ENCODE results near the gene TCF4. TPM values are rescaled to one million over a fixed set of nuclear protein-coding genes. Genes with fewer than 3 reads are reported as not detected.
A peak's percentile ranks its signal among the peaks of the same experiment; 100 is the strongest.

The TCF4 gene
- total and polyA plus RNA-seq, 2 experiments from 2014 or later, result 77.7 to 89.2 TPM

- no peaks in the 10 kb centered on the region for H3F3A ChIP-seq (replicated peaks; ENCODE audit: low read depth)
- peaks cover 3% of the 10 kb centered on the region for H3K27me3 Mint-ChIP-seq (ENCODE audit: insufficient read depth, low read depth, poor library complexity)
- H3K4me1 Mint-ChIP-seq, result peaks cover 52% of the 10 kb centered on the region
- 0 out of 2 replicates have a peak, but pooled peaks cover 5% of the 10 kb centered on the region for H4K20me1 ChIP-seq (replicated peaks; ENCODE audit: insufficient read depth)
- 0 out of 2 replicates have a peak overlapping the region, but pooled peaks have one; percentile 50 for H3K27ac ChIP-seq (ENCODE audit: low read depth)
- H3K4me2 ChIP-seq, result peak overlapping the region; percentile 81
- peak overlapping the region; percentile 81 for H3K4me3 Mint-ChIP-seq
- H3K36me3 ChIP-seq (ENCODE audit: insufficient read depth), result no peaks in the 10 kb centered on the region
- H3K79me2 ChIP-seq (replicated peaks; ENCODE audit: insufficient read depth), result peaks cover 26% of the 10 kb centered on the region
- H3K9me2 ChIP-seq (ENCODE audit: insufficient read depth), result no peaks in the 10 kb centered on the region
- no peak overlapping the region for H2AFZ ChIP-seq
- H3K36me3 Mint-ChIP-seq (ENCODE audit: low read depth), result no peaks in the 10 kb centered on the region
- TF ChIP-seq ZNF114 (CRISPR knock-in tag; IDR thresholded peaks at IDR 0.05), result no peak
- no peak for TF ChIP-seq EZH2 (IDR thresholded peaks at IDR 0.05; ENCODE audit: low read depth, unreplicated experiment)
- TF ChIP-seq, protein P1, sequence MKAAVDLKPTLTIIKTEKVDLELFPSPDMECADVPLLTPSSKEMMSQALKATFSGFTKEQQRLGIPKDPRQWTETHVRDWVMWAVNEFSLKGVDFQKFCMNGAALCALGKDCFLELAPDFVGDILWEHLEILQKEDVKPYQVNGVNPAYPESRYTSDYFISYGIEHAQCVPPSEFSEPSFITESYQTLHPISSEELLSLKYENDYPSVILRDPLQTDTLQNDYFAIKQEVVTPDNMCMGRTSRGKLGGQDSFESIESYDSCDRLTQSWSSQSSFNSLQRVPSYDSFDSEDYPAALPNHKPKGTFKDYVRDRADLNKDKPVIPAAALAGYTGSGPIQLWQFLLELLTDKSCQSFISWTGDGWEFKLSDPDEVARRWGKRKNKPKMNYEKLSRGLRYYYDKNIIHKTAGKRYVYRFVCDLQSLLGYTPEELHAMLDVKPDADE (IDR thresholded peaks at IDR 0.05), result no peak
- no peak for TF ChIP-seq JUNB (IDR thresholded peaks at IDR 0.05; ENCODE audit: unreplicated experiment)
- no peak overlapping the region for H3K27ac Mint-ChIP-seq
- H3K9me3 Mint-ChIP-seq, result no peaks in the 10 kb centered on the region
- no peak; the same call in 2 of the 3 replicates for ATAC-seq
- peaks cover 44% of the 10 kb centered on the region for H3K4me1 ChIP-seq (ENCODE audit: insufficient read depth)
- H3K4me3 ChIP-seq, result peak overlapping the region; percentile 55
- H3K27me3 ChIP-seq (ENCODE audit: insufficient read depth), result no peaks in the 10 kb centered on the region
- DNase-seq (ENCODE audit: low spot score), result peak; percentile 32
These were observed 264.7 kb downstream of the TCF4 start for GRCh38 chr18:55323051-55323994.

- Histone ChIP-seq H4K20me1 (replicated peaks; ENCODE audit: insufficient read depth) (0 out of 2 replicates have a peak, but pooled peaks cover 5% of the 10 kb centered on the region), H3K4me2 (peak overlapping the region; percentile 81), H3K27me3 (ENCODE audit: insufficient read depth) (no peaks in the 10 kb centered on the region), H3K79me2 (replicated peaks; ENCODE audit: insufficient read depth) (peaks cover 37% of the 10 kb centered on the region), H3K4me1 (ENCODE audit: insufficient read depth) (peaks cover 50% of the 10 kb centered on the region), H3F3A (replicated peaks; ENCODE audit: low read depth) (no peaks in the 10 kb centered on the region), H3K4me3 (peak overlapping the region; percentile 55), H2AFZ (no peak overlapping the region), H3K27ac (ENCODE audit: low read depth) (peak overlapping the region; percentile 50; the same call in 1 of the 2 replicates), H3K36me3 (ENCODE audit: insufficient read depth) (no peaks in the 10 kb centered on the region), H3K9me2 (ENCODE audit: insufficient read depth) (no peaks in the 10 kb centered on the region)
- H3K36me3 Mint-ChIP-seq (ENCODE audit: low read depth), result no peaks in the 10 kb centered on the region
- TF ChIP-seq POLR2AphosphoS5 (IDR thresholded peaks at IDR 0.05; ENCODE audit: low read depth) (0 out of 2 replicates have a peak, but pooled peaks have one; percentile 20), JUNB (IDR thresholded peaks at IDR 0.05; ENCODE audit: unreplicated experiment) (no peak)
- TF ChIP-seq, protein P2, sequence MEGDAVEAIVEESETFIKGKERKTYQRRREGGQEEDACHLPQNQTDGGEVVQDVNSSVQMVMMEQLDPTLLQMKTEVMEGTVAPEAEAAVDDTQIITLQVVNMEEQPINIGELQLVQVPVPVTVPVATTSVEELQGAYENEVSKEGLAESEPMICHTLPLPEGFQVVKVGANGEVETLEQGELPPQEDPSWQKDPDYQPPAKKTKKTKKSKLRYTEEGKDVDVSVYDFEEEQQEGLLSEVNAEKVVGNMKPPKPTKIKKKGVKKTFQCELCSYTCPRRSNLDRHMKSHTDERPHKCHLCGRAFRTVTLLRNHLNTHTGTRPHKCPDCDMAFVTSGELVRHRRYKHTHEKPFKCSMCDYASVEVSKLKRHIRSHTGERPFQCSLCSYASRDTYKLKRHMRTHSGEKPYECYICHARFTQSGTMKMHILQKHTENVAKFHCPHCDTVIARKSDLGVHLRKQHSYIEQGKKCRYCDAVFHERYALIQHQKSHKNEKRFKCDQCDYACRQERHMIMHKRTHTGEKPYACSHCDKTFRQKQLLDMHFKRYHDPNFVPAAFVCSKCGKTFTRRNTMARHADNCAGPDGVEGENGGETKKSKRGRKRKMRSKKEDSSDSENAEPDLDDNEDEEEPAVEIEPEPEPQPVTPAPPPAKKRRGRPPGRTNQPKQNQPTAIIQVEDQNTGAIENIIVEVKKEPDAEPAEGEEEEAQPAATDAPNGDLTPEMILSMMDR (conservative IDR thresholded peaks at IDR 0.05; ENCODE audit: low read depth in 2 of 2), result peak in 1 of 2 experiments; percentile 26; a peak in 2 of 4 replicates
- no peak overlapping the region for H3K27ac Mint-ChIP-seq
- DNase-seq (ENCODE audit: low spot score) (peak; percentile 85), ATAC-seq (peak; percentile 88)
- peaks cover 58% of the 10 kb centered on the region for H3K4me1 Mint-ChIP-seq
- H3K4me3 Mint-ChIP-seq, result peak overlapping the region; percentile 81
- H3K9me3 Mint-ChIP-seq, result no peaks in the 10 kb centered on the region
- H3K27me3 Mint-ChIP-seq (ENCODE audit: insufficient read depth, low read depth, poor library complexity), result peaks cover 3% of the 10 kb centered on the region
These were observed 265.7 kb downstream of the TCF4 start for GRCh38 chr18:55322178-55322735.

Data from GM23338 (cell line).